ENCODE measurements around the gene ABI1. TPM values are rescaled to one million over a fixed set of nuclear protein-coding genes. Genes with fewer than 3 reads are reported as not detected.

ABI1 gene
- total and polyA plus RNA-seq, 2 donors (not counting 3 experiments of a cell fraction or from before 2014, with no cell fraction given): 58.8 to 59.1 TPM

DNA sequence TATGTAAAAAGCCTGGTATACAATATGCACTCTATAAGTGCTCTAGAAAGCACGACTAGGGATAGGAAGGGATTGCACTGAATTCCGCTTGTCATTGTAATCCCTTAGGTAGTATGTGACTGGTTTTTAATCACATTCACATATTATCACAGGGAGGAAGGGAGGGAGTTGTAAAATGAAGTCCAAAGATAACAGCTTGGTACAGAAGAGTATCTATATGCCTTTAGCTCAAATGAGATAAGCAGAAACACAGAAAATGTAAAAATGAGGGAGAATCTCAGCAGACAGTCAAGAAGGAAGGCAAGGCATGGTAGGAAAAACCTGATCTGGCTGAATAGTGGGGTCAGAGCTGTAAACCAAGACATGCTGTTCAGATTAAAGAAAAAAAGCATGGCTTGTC, 63.4 kb downstream of the ABI1 start:
- dilution Hi-C loops (cut with MboI; ENCODE audit: extremely low pct_ligation_motif_present, low sequenced_read_pairs): no loop called here
- no TSS peak for BruUV-seq (replicated peaks)

DNA sequence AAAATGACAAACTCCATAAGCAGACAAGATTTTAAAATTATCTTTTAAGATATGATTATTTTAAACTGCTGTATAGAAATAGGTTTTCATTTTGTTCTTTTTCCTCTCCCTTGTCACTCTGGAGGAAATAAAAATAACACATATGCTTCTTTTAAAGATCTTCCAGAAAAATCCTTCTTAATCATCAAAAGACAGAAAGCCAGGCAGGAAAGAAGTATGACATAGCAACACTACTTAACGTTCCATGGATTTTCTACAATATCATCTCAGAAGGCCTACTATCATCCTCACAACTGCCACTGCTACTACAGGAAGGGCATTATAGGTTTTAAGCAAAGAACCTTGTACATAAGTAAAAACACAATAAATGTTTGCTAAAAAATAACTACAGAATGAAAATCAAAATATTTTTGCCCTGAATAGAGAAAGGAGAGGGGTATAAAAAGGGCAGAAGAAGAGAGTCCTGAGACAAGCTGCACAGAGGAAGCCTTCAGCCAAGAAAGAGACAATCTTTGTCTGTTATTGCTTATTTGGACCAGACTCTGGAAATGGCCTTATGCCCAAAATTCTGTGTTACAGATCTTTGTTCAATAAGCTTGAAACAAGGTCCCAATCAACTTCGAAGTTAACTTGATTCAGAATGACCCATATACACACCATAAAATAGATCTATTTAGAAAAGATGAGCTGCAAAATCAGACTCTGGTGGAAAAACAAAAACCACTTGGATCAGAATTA, 67.8 kb downstream of the ABI1 start:
- Histone ChIP-seq H3K4me1 (ENCODE audit: control insufficient read depth, extremely low read depth, insufficient read depth, low read length) (no peaks in the 10 kb centered on the region), H2AFZ (ENCODE audit: low read depth, low read length) (no peak overlapping the region), H3K27ac (ENCODE audit: insufficient read depth, low read depth, low read length) (no peak overlapping the region), H3K79me2 (ENCODE audit: control insufficient read depth, insufficient read depth, low read length) (peaks cover 79% of the 10 kb centered on the region), H3K4me2 (ENCODE audit: insufficient read depth, low read length) (no peak overlapping the region), H3K9me1 (replicated peaks; ENCODE audit: control insufficient read depth, extremely low read depth, insufficient read depth, low read length) (no peaks in the 10 kb centered on the region), H3K9me3 (replicated peaks; ENCODE audit: control insufficient read depth, insufficient read depth, low read length) (no peaks in the 10 kb centered on the region), H3K36me3 (ENCODE audit: control insufficient read depth in 2 of 2, extremely low read depth in 1 of 2, insufficient read depth in 2 of 2, low read length in 2 of 2) (no peaks in the 10 kb centered on the region), H4K20me1 (replicated peaks; ENCODE audit: control insufficient read depth, extremely low read depth, insufficient read depth, low read length) (peaks cover 15% of the 10 kb centered on the region), H3K4me3 (replicated peaks in 1 of 3; ENCODE audit: insufficient read depth in 1 of 3, low read depth in 1 of 3, low read length in 3 of 3) (no peak overlapping the region), H3K27me3 (ENCODE audit: control insufficient read depth in 2 of 2, insufficient read depth in 2 of 2, low read length in 2 of 2) (no peaks in the 10 kb centered on the region), H3K9ac (replicated peaks; ENCODE audit: extremely low read depth, insufficient read depth, low read length) (no peak overlapping the region)
- ChIA-PET CTCF (interaction anchor here (0.9 to 1.3 kb wide), 2 partner anchors 12 to 67 kb away, joined by 4 read pairs; no protein-coding TSS in a partner anchor), POLR2A (no interaction called here)
- DNase-seq (ENCODE audit: low read depth, low spot score) (no peak), FAIRE-seq (no peak)
- BruUV-seq (replicated peaks): no TSS peak
- dilution Hi-C loops (cut with MboI; ENCODE audit: extremely low pct_ligation_motif_present, low sequenced_read_pairs): no loop called here
- intact Hi-C loops (cut with micrococcal nuclease): no loop called here
- TF ChIP-seq MYC (IDR thresholded peaks at IDR 0.05; ENCODE audit: low read depth, low read length) (no peak), FOS (IDR thresholded peaks at IDR 0.05; ENCODE audit: borderline replicate concordance, insufficient read depth, low read length) (no peak)

More for the DNA sequence above, 63.4 kb downstream of the ABI1 start:
- Histone ChIP-seq H3K9ac (replicated peaks; ENCODE audit: extremely low read depth, insufficient read depth, low read length) (no peak overlapping the region), H3K4me3 (replicated peaks in 1 of 3; ENCODE audit: insufficient read depth in 1 of 3, low read depth in 1 of 3, low read length in 3 of 3) (no peak overlapping the region), H3K9me1 (replicated peaks; ENCODE audit: control insufficient read depth, extremely low read depth, insufficient read depth, low read length) (no peaks in the 10 kb centered on the region), H3K9me3 (replicated peaks; ENCODE audit: control insufficient read depth, insufficient read depth, low read length) (no peaks in the 10 kb centered on the region), H3K4me2 (ENCODE audit: insufficient read depth, low read length) (no peak overlapping the region), H2AFZ (ENCODE audit: low read depth, low read length) (no peak overlapping the region), H3K36me3 (ENCODE audit: control insufficient read depth in 2 of 2, extremely low read depth in 1 of 2, insufficient read depth in 2 of 2, low read length in 2 of 2) (no peaks in the 10 kb centered on the region), H3K27me3 (ENCODE audit: control insufficient read depth in 2 of 2, insufficient read depth in 2 of 2, low read length in 2 of 2) (no peaks in the 10 kb centered on the region), H3K27ac (ENCODE audit: insufficient read depth, low read depth, low read length) (no peak overlapping the region), H3K79me2 (ENCODE audit: control insufficient read depth, insufficient read depth, low read length) (peaks cover 76% of the 10 kb centered on the region), H3K4me1 (ENCODE audit: control insufficient read depth, extremely low read depth, insufficient read depth, low read length) (no peaks in the 10 kb centered on the region), H4K20me1 (replicated peaks; ENCODE audit: control insufficient read depth, extremely low read depth, insufficient read depth, low read length) (peaks cover 14% of the 10 kb centered on the region)
- DNase-seq (ENCODE audit: low read depth, low spot score) (no peak), FAIRE-seq (no peak)
- ChIA-PET POLR2A (no interaction called here), CTCF (no interaction called here)
- intact Hi-C loops (cut with micrococcal nuclease): no loop called here
- no peak for TF ChIP-seq EZH2 (IDR thresholded peaks at IDR 0.05; ENCODE audit: borderline replicate concordance, low read depth, low read length, severe bottlenecking)
- TF ChIP-seq POLR2A (IDR thresholded peaks at IDR 0.05; ENCODE audit: low read depth, low read length): no peak
- no peak for TF ChIP-seq JUN (IDR thresholded peaks at IDR 0.05; ENCODE audit: borderline replicate concordance, insufficient read depth, insufficient read length, low read depth)
